SJSA1 (cell line): ENCODE measurements around the gene MCHR2. TPM values are rescaled to one million over a fixed set of nuclear protein-coding genes. Genes with fewer than 3 reads are reported as not detected.

ENCODE experiments used
- DNase-seq, 2 experiments: peaks; one replicate each; pipeline ENCODE4 v3.0.0-alpha.2; 2015 to 2020; ENCODE audit warnings: low spot score in 2 of 2, low read depth in 1 of 2
- H3K27ac ChIP-seq: fragments of 250-450 bp; sonication (Bioruptor Pico); 2 replicates; pipeline ENCODE4 v1.5.1; 2020; ENCODE audit warnings: mild to moderate bottlenecking, moderate library complexity
- H3K27me3 ChIP-seq: fragments of 250-450 bp; sonication (Bioruptor Pico); replicated peaks from 2 replicates; pipeline ENCODE4 v1.5.1; 2020; ENCODE audit warnings: mild to moderate bottlenecking, moderate library complexity
- H3K36me3 ChIP-seq: fragments of 250-450 bp; sonication (Bioruptor Pico); 2 replicates; pipeline ENCODE4 v1.5.1; 2020; ENCODE audit warnings: mild to moderate bottlenecking
- H3K4me1 ChIP-seq: fragments of 250-450 bp; sonication (Bioruptor Pico); replicated peaks from 2 replicates; pipeline ENCODE4 v1.6.1; 2021; ENCODE audit warnings: mild to moderate bottlenecking
- H3K4me3 ChIP-seq: fragments of 250-450 bp; sonication (Bioruptor Pico); 2 replicates; pipeline ENCODE4 v1.5.1; 2020; ENCODE audit warnings: mild to moderate bottlenecking
- H3K9me3 ChIP-seq: fragments of 250-450 bp; sonication (Bioruptor Pico); replicated peaks from 2 replicates; pipeline ENCODE4 v1.5.1; 2020; ENCODE audit warnings: mild to moderate bottlenecking
- total RNA-seq: library from RNA; depleted of rRNA; stranded (reverse); fragments of >200 nt; shearing (Covaris generic); gene quantifications from 2 replicates; pipeline ENCODE4 v1.2.3, GENCODE V29; 2014

Gene MCHR2
- total RNA-seq, 1 experiment from 2014 or later, result not detected

- Histone ChIP-seq H3K27ac (no peak overlapping the region), H3K27me3 (peaks cover 16% of the 10 kb centered on the region; the same call in 1 of the 2 replicates), H3K4me3 (no peak overlapping the region), H3K9me3 (no peaks in the 10 kb centered on the region), H3K36me3 (no peaks in the 10 kb centered on the region), H3K4me1 (no peaks in the 10 kb centered on the region)
- DNase-seq, result no peak
Observed at GRCh38 chr6:99882128-99882702, 111.8 kb downstream of the MCHR2 start.

GRCh38 chr6:99879431-99879830, 114.6 kb downstream of the MCHR2 start:
- Histone ChIP-seq H3K4me3 (no peak overlapping the region), H3K4me1 (no peaks in the 10 kb centered on the region), H3K9me3 (no peaks in the 10 kb centered on the region), H3K27me3 (peaks cover 26% of the 10 kb centered on the region; the same call in 1 of the 2 replicates), H3K36me3 (no peaks in the 10 kb centered on the region), H3K27ac (no peak overlapping the region)
- DNase-seq, result no peak

GRCh38 chr6:99875068-99875467, 119.0 kb downstream of the MCHR2 start:
- Histone ChIP-seq H3K27ac (no peak overlapping the region), H3K4me1 (no peaks in the 10 kb centered on the region), H3K36me3 (no peaks in the 10 kb centered on the region), H3K27me3 (peaks cover 26% of the 10 kb centered on the region), H3K9me3 (no peaks in the 10 kb centered on the region), H3K4me3 (no peak overlapping the region)
- DNase-seq, result no peak

- Histone ChIP-seq H3K4me1 (no peaks in the 10 kb centered on the region), H3K9me3 (no peaks in the 10 kb centered on the region), H3K27me3 (peaks cover 19% of the 10 kb centered on the region), H3K27ac (no peak overlapping the region), H3K36me3 (no peaks in the 10 kb centered on the region), H3K4me3 (no peak overlapping the region)
- no peak for DNase-seq
Observed at GRCh38 chr6:99873084-99873483, 120.9 kb downstream of the MCHR2 start.

- Histone ChIP-seq H3K4me3 (no peak overlapping the region), H3K4me1 (no peaks in the 10 kb centered on the region)
Observed at GRCh38 chr6:99871641-99872040, 122.4 kb downstream of the MCHR2 start.

More at GRCh38 chr6:99871641-99872040, 122.4 kb downstream of the MCHR2 start:
- DNase-seq, result no peak
- H3K9me3 ChIP-seq, result no peaks in the 10 kb centered on the region
- H3K36me3 ChIP-seq, result no peaks in the 10 kb centered on the region
- no peak overlapping the region for H3K27ac ChIP-seq
- peaks cover 11% of the 10 kb centered on the region; the same call in 1 of the 2 replicates for H3K27me3 ChIP-seq
